HepG2 (cell line): ENCODE data around the gene EPB41L1. TPM values are rescaled to one million over a fixed set of nuclear protein-coding genes. Genes with fewer than 3 reads are reported as not detected.
A peak's percentile ranks its signal among the peaks of the same experiment; 100 is the strongest.

ENCODE experiments used
- ATAC-seq: fragments of 200-7000 bp; cut with Tn5 transposase; 3 replicates; pipeline ENCODE4 v1.9.1; 2020; ENCODE audit warnings: mild to moderate bottlenecking, moderate library complexity
- BruUV-seq: library from RNA; stranded (reverse); fragments of 400-500 nt; replicated peaks from 2 replicates; lab custom pipeline; 2021; lab: Mats Ljungman, UMichigan
- CTCF ChIA-PET: fragments of 300-600 bp; formaldehyde crosslinking; extraction: SDS; loops from one replicate; lab custom pipeline; 2021; ENCODE audit warnings: low total read pairs, inconsistent platforms, low intra/inter-chr PET ratio; lab: Yijun Ruan, JAX
- POLR2A ChIA-PET: fragments of 350-600 bp; sonication (Branson Sonifier 250); formaldehyde crosslinking; loops from one replicate; lab custom pipeline; 2020; ENCODE audit warnings: antibody characterized with exemption, inconsistent platforms; lab: Yijun Ruan, JAX
- DNase-seq: peaks from one replicate; pipeline ENCODE4 v3.0.0-alpha.2; 2015; ENCODE audit warnings: low spot score
- FAIRE-seq: peaks from 3 replicates; lab custom pipeline; 2011; peaks lifted over from hg19 to GRCh38; lab: Jason Lieb, UNC
- H2AFZ ChIP-seq: one replicate; pipeline ENCODE4 v1.6.1; 2011; ENCODE audit warnings: low read length, inconsistent platforms
- H3K27ac ChIP-seq: fragments of 300-600 bp; 3 replicates; pipeline ENCODE4 v1.8.0; 2011; ENCODE audit warnings: mixed run types, mild to moderate bottlenecking, mixed read lengths, low read length, inconsistent platforms; ENCODE audit not compliant: insufficient read depth; ENCODE audit errors: extremely low read length
- H3K27me3 ChIP-seq, 2 experiments: fragments of 200-600 bp in 1 of 2; 2 replicates in 1 of 2; 3 replicates in 1 of 2; pipeline versions ENCODE4 v1.6.0 to v1.8.0; 2011; ENCODE audit warnings: low read length in 2 of 2, mild to moderate bottlenecking in 2 of 2, moderate library complexity in 2 of 2, inconsistent platforms in 1 of 2; ENCODE audit not compliant: insufficient read depth in 2 of 2, control insufficient read depth in 1 of 2
- H3K36me3 ChIP-seq, 2 experiments: fragments of 200-600 bp in 1 of 2; replicated peaks in 1 of 2; 2 replicates in 1 of 2; 3 replicates in 1 of 2; pipeline versions ENCODE4 v1.5.1 to v1.8.0; 2011; ENCODE audit warnings: low read length in 2 of 2, inconsistent platforms in 1 of 2; ENCODE audit not compliant: insufficient read depth in 2 of 2, control insufficient read depth in 1 of 2
- H3K4me1 ChIP-seq: 2 replicates; pipeline ENCODE4 v1.5.1; 2012; ENCODE audit warnings: low read length, inconsistent platforms; ENCODE audit not compliant: insufficient read depth
- H3K4me2 ChIP-seq: 2 replicates; pipeline ENCODE4 v1.6.0; 2011; ENCODE audit warnings: low read depth, low read length, inconsistent platforms
- H3K4me3 ChIP-seq, 3 experiments: fragments of 200-600 bp in 1 of 3; sonication (generic), shearing (Covaris generic) in 1 of 3; replicated peaks in 1 of 3; 2 replicates each; pipeline ENCODE4 v1.5.1; 2011 to 2016; ENCODE audit warnings: low read length in 3 of 3, inconsistent platforms in 2 of 3, low read depth in 2 of 3, mild to moderate bottlenecking in 2 of 3, control low read depth in 1 of 3, mixed read lengths in 1 of 3; ENCODE audit not compliant: insufficient read depth in 1 of 3
- H3K79me2 ChIP-seq: one replicate; pipeline ENCODE4 v1.6.1; 2011; ENCODE audit warnings: low read length, inconsistent platforms; ENCODE audit not compliant: insufficient read depth
- H3K9ac ChIP-seq: 2 replicates; pipeline ENCODE4 v1.6.0; 2011; ENCODE audit warnings: mild to moderate bottlenecking, low read depth, low read length, inconsistent platforms; ENCODE audit not compliant: insufficient read depth
- H3K9me3 ChIP-seq: 2 replicates; pipeline ENCODE4 v1.5.1; 2012; ENCODE audit warnings: mild to moderate bottlenecking, low read length
- H4K20me1 ChIP-seq: 2 replicates; pipeline ENCODE4 v1.6.0; 2011; ENCODE audit warnings: inconsistent platforms, mild to moderate bottlenecking, low read length, moderate library complexity; ENCODE audit not compliant: insufficient read depth
- HES4 ChIP-seq: sonication (generic); formaldehyde crosslinking; IDR thresholded peaks from 2 replicates; pipeline ENCODE4 v1.9.0; 2021; ENCODE audit warnings: mild to moderate bottlenecking, missing genetic modification reagents, borderline replicate concordance
- HMGA1 ChIP-seq: sonication (generic); formaldehyde crosslinking; conservative IDR thresholded peaks from 2 replicates; pipeline ENCODE4 v1.4.0; 2020; ENCODE audit warnings: missing genetic modification reagents
- HOXA3 ChIP-seq: sonication (generic); formaldehyde crosslinking; IDR thresholded peaks from 2 replicates; pipeline ENCODE4 v1.5.0; 2020; ENCODE audit warnings: missing genetic modification reagents
- JARID2 ChIP-seq: sonication (generic); formaldehyde crosslinking; IDR thresholded peaks from 2 replicates; pipeline ENCODE4 v1.8.1; 2023; ENCODE audit warnings: missing genetic modification reagents, inconsistent platforms; ENCODE audit not compliant: insufficient replicate concordance
- NBN ChIP-seq: fragments of 450-650 bp; conservative IDR thresholded peaks from 2 replicates; pipeline ENCODE4 v1.6.1; 2017
- NKX3-1 ChIP-seq: sonication (generic); formaldehyde crosslinking; IDR thresholded peaks from 2 replicates; pipeline ENCODE4 v1.5.0; 2020; ENCODE audit warnings: missing genetic modification reagents
- TARDBP ChIP-seq: sonication (generic); formaldehyde crosslinking; IDR thresholded peaks from 2 replicates; pipeline ENCODE4 v1.8.0; 2022; ENCODE audit warnings: mild to moderate bottlenecking, missing genetic modification reagents
- ZBTB1 ChIP-seq: sonication (generic); formaldehyde crosslinking; IDR thresholded peaks from 2 replicates; pipeline ENCODE4 v1.4.0; 2020; ENCODE audit warnings: missing genetic modification reagents, borderline replicate concordance
- ZMYM2 ChIP-seq: sonication (generic); formaldehyde crosslinking; IDR thresholded peaks from 2 replicates; pipeline ENCODE4 v1.8.0; 2022; ENCODE audit warnings: mild to moderate bottlenecking, missing genetic modification reagents
- ZNF30 ChIP-seq: sonication (generic); formaldehyde crosslinking; IDR thresholded peaks from 2 replicates; pipeline ENCODE4 v1.5.0; 2020; ENCODE audit warnings: mild to moderate bottlenecking, missing genetic modification reagents
- ZNF777 ChIP-seq: sonication (generic); formaldehyde crosslinking; IDR thresholded peaks from 2 replicates; pipeline ENCODE4 v1.4.0; 2020; ENCODE audit warnings: missing genetic modification reagents
- WGBS: methylation state at CpG from one replicate; pipeline ENCODE4 v1.1.6; 2017; ENCODE audit warnings: low lambda C conversion rate; 5-methylcytosine and 5-hydroxymethylcytosine counted together
- in situ Hi-C: cut with HindIII; loops from 2 replicates; pipeline ENCODE4 v1.10.0; 2017; ENCODE audit warnings: low pct_unique_long_range_greater_than_20kb; ENCODE audit not compliant: extremely low pct_ligation_motif_present
- intact Hi-C: fragments of 100-400 bp; cut with micrococcal nuclease; formaldehyde crosslinking; loops from one replicate; pipeline ENCODE4 v1.10.0; 2022; ENCODE audit not compliant: unreplicated experiment
- polyA plus RNA-seq, 8 experiments: library from polyadenylated mRNA; depleted of rRNA in 3 of 8; stranded (reverse) in 7 of 8; unstranded in 1 of 8; fragments of >200 nt; fragmentation: Illumina TruSeq in 4 of 8; extraction: Trizol in 4 of 8; gene quantifications; 2 replicates each; pipeline versions ENCODE4 v1.2.1 to v1.2.3, GENCODE V29; 2011 to 2016; ENCODE audit warnings: low read depth in 4 of 8, missing spikeins in 1 of 8, mixed read lengths in 1 of 8; ENCODE audit not compliant: insufficient read depth in 1 of 8
- total RNA-seq, 5 experiments: library from RNA; depleted of rRNA; stranded (reverse); fragments of >200 nt; fragmentation: Illumina TruSeq; extraction: Trizol; gene quantifications; 2 replicates each; pipeline ENCODE4 v1.2.3, GENCODE V29; 2016; ENCODE audit warnings: low read depth in 1 of 5
- TF ChIP-seq, protein P1 (sequence below): sonication (generic); formaldehyde crosslinking; IDR thresholded peaks from 2 replicates; pipeline ENCODE4 v1.4.0; 2020; ENCODE audit warnings: missing genetic modification reagents
- TF ChIP-seq, protein P2 (sequence below): IDR thresholded peaks from 2 replicates; pipeline ENCODE4 v1.6.1; 2016; ENCODE audit warnings: mild to moderate bottlenecking, missing biosample characterization, missing genetic modification reagents
- TF ChIP-seq, protein P3 (sequence below): fragments of 450-650 bp; IDR thresholded peaks from 2 replicates; pipeline ENCODE4 v1.6.1; 2017; ENCODE audit warnings: mild to moderate bottlenecking
- TF ChIP-seq, protein P4 (sequence below): sonication (generic); formaldehyde crosslinking; IDR thresholded peaks from 2 replicates; pipeline ENCODE4 v1.8.1; 2023; ENCODE audit warnings: missing genetic modification reagents, inconsistent platforms, borderline replicate concordance
- TF ChIP-seq, protein P5 (sequence below): sonication (generic); formaldehyde crosslinking; IDR thresholded peaks from 2 replicates; pipeline ENCODE4 v1.5.0; 2020; ENCODE audit warnings: mild to moderate bottlenecking, missing genetic modification reagents

EPB41L1 gene
- total and polyA plus RNA-seq, 2 of the 13 experiments (the other 11 are each of a cell fraction or from before 2014, with no cell fraction given) = 16.7 to 39.0 TPM

DNA sequence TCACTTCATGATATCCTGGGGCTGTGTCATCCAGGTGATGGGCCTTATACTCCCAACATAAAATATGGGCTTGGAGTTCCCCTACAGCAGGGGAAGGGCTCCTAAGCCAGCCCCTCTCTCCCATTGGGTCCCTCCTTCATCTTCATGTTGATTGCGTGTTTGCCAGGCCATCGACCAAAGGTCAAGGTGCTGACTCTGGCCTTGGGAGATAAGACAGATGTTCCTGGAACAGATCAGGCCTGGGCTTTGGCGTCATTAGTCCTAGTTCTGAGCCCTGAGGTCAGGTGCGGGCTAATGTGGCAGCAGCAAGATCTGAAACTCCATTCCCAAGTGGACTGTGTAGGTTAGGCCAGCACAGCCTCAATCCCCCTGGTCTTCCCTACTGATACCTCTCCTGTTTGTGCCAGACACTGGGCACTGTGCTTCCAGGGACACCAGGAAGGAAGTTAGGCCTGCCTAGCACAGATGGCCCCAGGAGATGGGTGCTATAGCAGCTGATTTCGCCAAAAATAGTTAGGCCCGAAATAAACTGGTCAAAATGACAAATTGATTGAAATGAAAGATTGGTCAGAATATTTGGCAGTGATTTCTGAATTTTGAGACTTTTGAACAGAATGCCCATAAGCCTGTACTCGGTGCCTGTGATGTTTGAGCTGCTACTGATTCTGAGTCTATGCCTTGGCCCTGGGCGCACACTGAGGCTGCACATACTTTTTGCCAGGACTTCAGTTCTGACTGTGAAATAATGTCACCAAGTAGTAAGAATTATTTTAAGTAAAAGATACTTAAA lies 28.8 kb downstream of the EPB41L1 start:
- TSS peak; percentile 91 for BruUV-seq
- Histone ChIP-seq H3K9me3 (no peaks in the 10 kb centered on the region), H3K79me2 (no peaks in the 10 kb centered on the region), H3K27me3 (no peaks in the 10 kb centered on the region), H2AFZ (no peak overlapping the region), H3K4me1 (peaks cover 46% of the 10 kb centered on the region), H4K20me1 (no peaks in the 10 kb centered on the region), H3K9ac (peak overlapping the region; percentile 72), H3K27ac (peak overlapping the region; percentile 94), H3K36me3 (peaks cover 9 to 12% of the 10 kb centered on the region in 2 experiments; a peak in 3 of 5 replicates), H3K4me2 (peak overlapping the region; percentile 69), H3K4me3 (peak overlapping the region in 1 of 3 experiments; percentile 41; a peak in 2 of 6 replicates)
- peak; percentile 96 for FAIRE-seq
- ATAC-seq = peak; percentile 84
- ChIA-PET CTCF (no interaction called here), POLR2A (interaction anchor here (0.6 to 4.5 kb wide), 12 partner anchors 14 to 229 kb away, joined by 3 to 18 read pairs (median 4); partner anchors contain the start of gene SCAND1)
- intact Hi-C loops (loop anchor here (2.0 kb wide), 2 partner anchors 15 to 27 kb away; no protein-coding TSS in a partner anchor), in situ Hi-C loops (no loop called here)
- DNase-seq = peak; percentile 97
- 46% methylated on average over 8 of the region's 8 CpGs for WGBS
- TF ChIP-seq NKX3-1 (CRISPR knock-in tag) (no peak), HOXA3 (CRISPR knock-in tag) (peak; percentile 97), TARDBP (CRISPR knock-in tag) (peak; percentile 97), ZNF777 (CRISPR knock-in tag) (no peak), ZNF30 (CRISPR knock-in tag) (no peak), ZMYM2 (peak; percentile 85), JARID2 (CRISPR knock-in tag) (peak; percentile 90), HMGA1 (CRISPR knock-in tag) (no peak), HES4 (CRISPR knock-in tag) (no peak; the same call in 1 of the 2 replicates), NBN (no peak), ZBTB1 (no peak; the same call in 1 of the 2 replicates)
- TF ChIP-seq, protein P1, sequence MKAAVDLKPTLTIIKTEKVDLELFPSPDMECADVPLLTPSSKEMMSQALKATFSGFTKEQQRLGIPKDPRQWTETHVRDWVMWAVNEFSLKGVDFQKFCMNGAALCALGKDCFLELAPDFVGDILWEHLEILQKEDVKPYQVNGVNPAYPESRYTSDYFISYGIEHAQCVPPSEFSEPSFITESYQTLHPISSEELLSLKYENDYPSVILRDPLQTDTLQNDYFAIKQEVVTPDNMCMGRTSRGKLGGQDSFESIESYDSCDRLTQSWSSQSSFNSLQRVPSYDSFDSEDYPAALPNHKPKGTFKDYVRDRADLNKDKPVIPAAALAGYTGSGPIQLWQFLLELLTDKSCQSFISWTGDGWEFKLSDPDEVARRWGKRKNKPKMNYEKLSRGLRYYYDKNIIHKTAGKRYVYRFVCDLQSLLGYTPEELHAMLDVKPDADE (CRISPR knock-in tag) = no peak
- TF ChIP-seq, protein P2, sequence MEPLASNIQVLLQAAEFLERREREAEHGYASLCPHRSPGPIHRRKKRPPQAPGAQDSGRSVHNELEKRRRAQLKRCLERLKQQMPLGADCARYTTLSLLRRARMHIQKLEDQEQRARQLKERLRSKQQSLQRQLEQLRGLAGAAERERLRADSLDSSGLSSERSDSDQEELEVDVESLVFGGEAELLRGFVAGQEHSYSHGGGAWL (CRISPR knock-in tag) = peak; percentile 49; the same call in 1 of the 2 replicates
- TF ChIP-seq, protein P3, sequence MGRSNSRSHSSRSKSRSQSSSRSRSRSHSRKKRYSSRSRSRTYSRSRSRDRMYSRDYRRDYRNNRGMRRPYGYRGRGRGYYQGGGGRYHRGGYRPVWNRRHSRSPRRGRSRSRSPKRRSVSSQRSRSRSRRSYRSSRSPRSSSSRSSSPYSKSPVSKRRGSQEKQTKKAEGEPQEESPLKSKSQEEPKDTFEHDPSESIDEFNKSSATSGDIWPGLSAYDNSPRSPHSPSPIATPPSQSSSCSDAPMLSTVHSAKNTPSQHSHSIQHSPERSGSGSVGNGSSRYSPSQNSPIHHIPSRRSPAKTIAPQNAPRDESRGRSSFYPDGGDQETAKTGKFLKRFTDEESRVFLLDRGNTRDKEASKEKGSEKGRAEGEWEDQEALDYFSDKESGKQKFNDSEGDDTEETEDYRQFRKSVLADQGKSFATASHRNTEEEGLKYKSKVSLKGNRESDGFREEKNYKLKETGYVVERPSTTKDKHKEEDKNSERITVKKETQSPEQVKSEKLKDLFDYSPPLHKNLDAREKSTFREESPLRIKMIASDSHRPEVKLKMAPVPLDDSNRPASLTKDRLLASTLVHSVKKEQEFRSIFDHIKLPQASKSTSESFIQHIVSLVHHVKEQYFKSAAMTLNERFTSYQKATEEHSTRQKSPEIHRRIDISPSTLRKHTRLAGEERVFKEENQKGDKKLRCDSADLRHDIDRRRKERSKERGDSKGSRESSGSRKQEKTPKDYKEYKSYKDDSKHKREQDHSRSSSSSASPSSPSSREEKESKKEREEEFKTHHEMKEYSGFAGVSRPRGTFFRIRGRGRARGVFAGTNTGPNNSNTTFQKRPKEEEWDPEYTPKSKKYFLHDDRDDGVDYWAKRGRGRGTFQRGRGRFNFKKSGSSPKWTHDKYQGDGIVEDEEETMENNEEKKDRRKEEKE = no peak
- TF ChIP-seq, protein P4, sequence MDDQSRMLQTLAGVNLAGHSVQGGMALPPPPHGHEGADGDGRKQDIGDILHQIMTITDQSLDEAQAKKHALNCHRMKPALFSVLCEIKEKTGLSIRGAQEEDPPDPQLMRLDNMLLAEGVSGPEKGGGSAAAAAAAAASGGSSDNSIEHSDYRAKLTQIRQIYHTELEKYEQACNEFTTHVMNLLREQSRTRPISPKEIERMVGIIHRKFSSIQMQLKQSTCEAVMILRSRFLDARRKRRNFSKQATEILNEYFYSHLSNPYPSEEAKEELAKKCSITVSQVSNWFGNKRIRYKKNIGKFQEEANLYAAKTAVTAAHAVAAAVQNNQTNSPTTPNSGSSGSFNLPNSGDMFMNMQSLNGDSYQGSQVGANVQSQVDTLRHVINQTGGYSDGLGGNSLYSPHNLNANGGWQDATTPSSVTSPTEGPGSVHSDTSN (CRISPR knock-in tag) = no peak
- TF ChIP-seq, protein P5, sequence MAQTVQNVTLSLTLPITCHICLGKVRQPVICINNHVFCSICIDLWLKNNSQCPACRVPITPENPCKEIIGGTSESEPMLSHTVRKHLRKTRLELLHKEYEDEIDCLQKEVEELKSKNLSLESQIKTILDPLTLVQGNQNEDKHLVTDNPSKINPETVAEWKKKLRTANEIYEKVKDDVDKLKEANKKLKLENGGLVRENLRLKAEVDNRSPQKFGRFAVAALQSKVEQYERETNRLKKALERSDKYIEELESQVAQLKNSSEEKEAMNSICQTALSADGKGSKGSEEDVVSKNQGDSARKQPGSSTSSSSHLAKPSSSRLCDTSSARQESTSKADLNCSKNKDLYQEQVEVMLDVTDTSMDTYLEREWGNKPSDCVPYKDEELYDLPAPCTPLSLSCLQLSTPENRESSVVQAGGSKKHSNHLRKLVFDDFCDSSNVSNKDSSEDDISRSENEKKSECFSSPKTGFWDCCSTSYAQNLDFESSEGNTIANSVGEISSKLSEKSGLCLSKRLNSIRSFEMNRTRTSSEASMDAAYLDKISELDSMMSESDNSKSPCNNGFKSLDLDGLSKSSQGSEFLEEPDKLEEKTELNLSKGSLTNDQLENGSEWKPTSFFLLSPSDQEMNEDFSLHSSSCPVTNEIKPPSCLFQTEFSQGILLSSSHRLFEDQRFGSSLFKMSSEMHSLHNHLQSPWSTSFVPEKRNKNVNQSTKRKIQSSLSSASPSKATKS (CRISPR knock-in tag) = 0 out of 2 replicates have a peak, but pooled peaks have one; percentile 83
